ENCODE measurements around the gene SLC5A1.
"Not testable (repeated sequence)": the region's sequence is repeated elsewhere in the genome, so short reads cannot be mapped to it uniquely, and the experiment has no call there.

SLC5A1 gene

GRCh38 chr22:32150647-32151046 is 107.6 kb downstream of the SLC5A1 start:
- not testable (repeated sequence) for DNase-seq

GRCh38 chr22:32151641-32152040 is 108.6 kb downstream of the SLC5A1 start:
- not testable (repeated sequence) for DNase-seq

- DNase-seq: not testable (repeated sequence)
These were observed 111.7 kb downstream of the SLC5A1 start for GRCh38 chr22:32154727-32155126.

GRCh38 chr22:32157632-32158031 is 114.6 kb downstream of the SLC5A1 start:
- DNase-seq: not testable (repeated sequence)

GRCh38 chr22:32158712-32159533 is 115.9 kb downstream of the SLC5A1 start, which contains the start of gene C22orf42:
Gene C22orf42, minus strand, starts transcription at chr22:32159303. Its CDS starts 88 bp downstream, at chr22:32159215.
- no peak for DNase-seq

GRCh38 chr22:32160411-32160810 is 117.3 kb downstream of the SLC5A1 start:
- not testable (repeated sequence) for DNase-seq
